ENCODE data around the gene OLFML1.

- TF ChIP-seq, protein P1, sequence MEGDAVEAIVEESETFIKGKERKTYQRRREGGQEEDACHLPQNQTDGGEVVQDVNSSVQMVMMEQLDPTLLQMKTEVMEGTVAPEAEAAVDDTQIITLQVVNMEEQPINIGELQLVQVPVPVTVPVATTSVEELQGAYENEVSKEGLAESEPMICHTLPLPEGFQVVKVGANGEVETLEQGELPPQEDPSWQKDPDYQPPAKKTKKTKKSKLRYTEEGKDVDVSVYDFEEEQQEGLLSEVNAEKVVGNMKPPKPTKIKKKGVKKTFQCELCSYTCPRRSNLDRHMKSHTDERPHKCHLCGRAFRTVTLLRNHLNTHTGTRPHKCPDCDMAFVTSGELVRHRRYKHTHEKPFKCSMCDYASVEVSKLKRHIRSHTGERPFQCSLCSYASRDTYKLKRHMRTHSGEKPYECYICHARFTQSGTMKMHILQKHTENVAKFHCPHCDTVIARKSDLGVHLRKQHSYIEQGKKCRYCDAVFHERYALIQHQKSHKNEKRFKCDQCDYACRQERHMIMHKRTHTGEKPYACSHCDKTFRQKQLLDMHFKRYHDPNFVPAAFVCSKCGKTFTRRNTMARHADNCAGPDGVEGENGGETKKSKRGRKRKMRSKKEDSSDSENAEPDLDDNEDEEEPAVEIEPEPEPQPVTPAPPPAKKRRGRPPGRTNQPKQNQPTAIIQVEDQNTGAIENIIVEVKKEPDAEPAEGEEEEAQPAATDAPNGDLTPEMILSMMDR (IDR thresholded peaks at IDR 0.05), result no peak
- TF ChIP-seq POLR2A (IDR thresholded peaks at IDR 0.05), result no peak
Measured at GRCh38 chr11:7451952-7452494, 33.3 kb upstream of the OLFML1 start.
